Activated T-cell treated with anti-CD3 and anti-CD28 coated beads, Interleukin-2, amount 50 U/mL, for 72 hours (primary cell): ENCODE data around the gene NAV2. TPM values are rescaled to one million over a fixed set of nuclear protein-coding genes. Genes with fewer than 3 reads are reported as not detected.

Experiments
- ATAC-seq, 2 donors: fragments of 150-1000 bp; cut with Tn5 transposase; replicated peaks in 1 of 2; 2 replicates each; pipeline ENCODE4 v1.10.0; 2021; ENCODE audit warnings: moderate library complexity in 2 of 2, mild to moderate bottlenecking in 1 of 2
- DNase-seq, 2 donors: peaks; one replicate each; pipeline ENCODE4 v3.0.0; 2021 to 2022; ENCODE audit warnings: mixed read lengths in 1 of 2
- H3K27ac Mint-ChIP-seq: one replicate; pipeline ENCODE4 v1.8.0; 2022; ENCODE audit warnings: mild to moderate bottlenecking, moderate library complexity, mixed read lengths
- H3K27me3 Mint-ChIP-seq: one replicate; pipeline ENCODE4 v1.8.0; 2022; ENCODE audit warnings: low read depth, mixed read lengths
- H3K36me3 Mint-ChIP-seq, 2 donors: one replicate each; pipeline ENCODE4 v1.8.0; 2022; ENCODE audit warnings: mixed read lengths in 2 of 2, mild to moderate bottlenecking in 1 of 2; ENCODE audit not compliant: insufficient read depth in 2 of 2
- H3K4me1 Mint-ChIP-seq: one replicate; pipeline ENCODE4 v1.8.0; 2022; ENCODE audit warnings: low read depth, mixed read lengths
- H3K4me3 Mint-ChIP-seq, 2 donors: one replicate each; pipeline ENCODE4 v1.8.0; 2022; ENCODE audit warnings: mild to moderate bottlenecking in 2 of 2, mixed read lengths in 2 of 2, moderate library complexity in 2 of 2
- H3K9me3 Mint-ChIP-seq, 2 donors: one replicate each; pipeline ENCODE4 v1.8.0; 2022; ENCODE audit warnings: mixed read lengths in 2 of 2
- total RNA-seq, 2 donors: library from RNA; stranded (reverse); gene quantifications; one replicate each; pipeline ENCODE4 v1.2.3, GENCODE V29; 2022

The NAV2 gene
- total RNA-seq, 2 donors from 2014 or later, result 1.8 to 2.0 TPM

- H3K9me3 Mint-ChIP-seq, result no peaks in the 10 kb centered on the region
- H3K27ac Mint-ChIP-seq, result no peak overlapping the region
- DNase-seq (no peak), ATAC-seq (no peak)
- peaks cover 13% of the 10 kb centered on the region for H3K27me3 Mint-ChIP-seq
- no peaks in the 10 kb centered on the region for H3K36me3 Mint-ChIP-seq
- no peaks in the 10 kb centered on the region for H3K4me1 Mint-ChIP-seq
- H3K4me3 Mint-ChIP-seq, result no peak overlapping the region
These were observed 93.6 kb downstream of the NAV2 start for GRCh38 chr11:19806251-19806650.

- DNase-seq (no peak), ATAC-seq (no peak)
- Mint-ChIP-seq H3K9me3 (no peaks in the 10 kb centered on the region), H3K4me3 (no peak overlapping the region), H3K36me3 (no peaks in the 10 kb centered on the region), H3K27ac (no peak overlapping the region), H3K27me3 (peaks cover 13% of the 10 kb centered on the region), H3K4me1 (no peaks in the 10 kb centered on the region)
These were observed 95.7 kb downstream of the NAV2 start for GRCh38 chr11:19808076-19808911.

- no peaks in the 10 kb centered on the region for H3K27me3 Mint-ChIP-seq
- no peaks in the 10 kb centered on the region for H3K36me3 Mint-ChIP-seq
- H3K4me1 Mint-ChIP-seq, result no peaks in the 10 kb centered on the region
- no peak overlapping the region for H3K4me3 Mint-ChIP-seq
- ATAC-seq, result no peak
- DNase-seq, result no peak
- H3K27ac Mint-ChIP-seq, result no peak overlapping the region
- no peaks in the 10 kb centered on the region for H3K9me3 Mint-ChIP-seq
These were observed 98.2 kb downstream of the NAV2 start for GRCh38 chr11:19810852-19811251.

- Mint-ChIP-seq H3K36me3 (no peaks in the 10 kb centered on the region), H3K27ac (no peak overlapping the region), H3K4me3 (no peak overlapping the region), H3K9me3 (no peaks in the 10 kb centered on the region), H3K4me1 (no peaks in the 10 kb centered on the region), H3K27me3 (no peaks in the 10 kb centered on the region)
- ATAC-seq (no peak), DNase-seq (no peak)
These were observed 98.7 kb downstream of the NAV2 start for GRCh38 chr11:19811380-19811779.

GRCh38 chr11:19812096-19812495, 99.5 kb downstream of the NAV2 start:
- H3K36me3 Mint-ChIP-seq, result no peaks in the 10 kb centered on the region

GRCh38 chr11:19812710-19813109, 100.1 kb downstream of the NAV2 start:
- no peaks in the 10 kb centered on the region for H3K9me3 Mint-ChIP-seq

More at GRCh38 chr11:19812096-19812495, 99.5 kb downstream of the NAV2 start:
- ATAC-seq (no peak), DNase-seq (no peak)
- Mint-ChIP-seq H3K4me1 (no peaks in the 10 kb centered on the region), H3K27me3 (no peaks in the 10 kb centered on the region), H3K27ac (no peak overlapping the region), H3K4me3 (no peak overlapping the region), H3K9me3 (no peaks in the 10 kb centered on the region)

GRCh38 chr11:19813158-19813879, 100.7 kb downstream of the NAV2 start:
- no peaks in the 10 kb centered on the region for H3K36me3 Mint-ChIP-seq
- H3K27ac Mint-ChIP-seq, result no peak overlapping the region
- ATAC-seq (no peak), DNase-seq (no peak)
- no peaks in the 10 kb centered on the region for H3K9me3 Mint-ChIP-seq
- H3K4me3 Mint-ChIP-seq, result no peak overlapping the region
- no peaks in the 10 kb centered on the region for H3K4me1 Mint-ChIP-seq
- no peaks in the 10 kb centered on the region for H3K27me3 Mint-ChIP-seq

More at GRCh38 chr11:19812710-19813109, 100.1 kb downstream of the NAV2 start:
- Mint-ChIP-seq H3K27ac (no peak overlapping the region), H3K4me3 (no peak overlapping the region), H3K27me3 (no peaks in the 10 kb centered on the region), H3K36me3 (no peaks in the 10 kb centered on the region), H3K4me1 (no peaks in the 10 kb centered on the region)
- ATAC-seq (no peak), DNase-seq (no peak)

GRCh38 chr11:19814421-19814820, 101.8 kb downstream of the NAV2 start:
- no peak for DNase-seq
- no peak overlapping the region for H3K4me3 Mint-ChIP-seq
- no peaks in the 10 kb centered on the region for H3K36me3 Mint-ChIP-seq
- no peaks in the 10 kb centered on the region for H3K27me3 Mint-ChIP-seq
- no peak for ATAC-seq
- no peaks in the 10 kb centered on the region for H3K9me3 Mint-ChIP-seq
- H3K27ac Mint-ChIP-seq, result no peak overlapping the region
- no peaks in the 10 kb centered on the region for H3K4me1 Mint-ChIP-seq

GRCh38 chr11:19816040-19816439, 103.4 kb downstream of the NAV2 start:
- Mint-ChIP-seq H3K4me1 (no peaks in the 10 kb centered on the region), H3K36me3 (no peaks in the 10 kb centered on the region), H3K27ac (no peak overlapping the region), H3K9me3 (no peaks in the 10 kb centered on the region), H3K4me3 (no peak overlapping the region), H3K27me3 (no peaks in the 10 kb centered on the region)
- DNase-seq (no peak), ATAC-seq (no peak)

GRCh38 chr11:19816817-19817216, 104.2 kb downstream of the NAV2 start:
- Mint-ChIP-seq H3K27me3 (no peaks in the 10 kb centered on the region), H3K36me3 (no peaks in the 10 kb centered on the region), H3K9me3 (no peaks in the 10 kb centered on the region), H3K4me1 (no peaks in the 10 kb centered on the region), H3K27ac (no peak overlapping the region), H3K4me3 (no peak overlapping the region)
- no peak for DNase-seq
- ATAC-seq, result no peak

GRCh38 chr11:19817265-19817851, 104.7 kb downstream of the NAV2 start:
- H3K9me3 Mint-ChIP-seq, result no peaks in the 10 kb centered on the region
- no peak for ATAC-seq

GRCh38 chr11:19817870-19818269, 105.2 kb downstream of the NAV2 start:
- H3K36me3 Mint-ChIP-seq, result no peaks in the 10 kb centered on the region
- H3K9me3 Mint-ChIP-seq, result no peaks in the 10 kb centered on the region
- ATAC-seq, result no peak
- H3K27ac Mint-ChIP-seq, result no peak overlapping the region
- no peak for DNase-seq
- no peaks in the 10 kb centered on the region for H3K27me3 Mint-ChIP-seq
- H3K4me3 Mint-ChIP-seq, result no peak overlapping the region
- no peaks in the 10 kb centered on the region for H3K4me1 Mint-ChIP-seq

More at GRCh38 chr11:19817265-19817851, 104.7 kb downstream of the NAV2 start:
- no peaks in the 10 kb centered on the region for H3K27me3 Mint-ChIP-seq
- no peaks in the 10 kb centered on the region for H3K36me3 Mint-ChIP-seq
- DNase-seq, result no peak
- no peak overlapping the region for H3K4me3 Mint-ChIP-seq
- H3K4me1 Mint-ChIP-seq, result no peaks in the 10 kb centered on the region
- no peak overlapping the region for H3K27ac Mint-ChIP-seq

- Mint-ChIP-seq H3K4me1 (no peaks in the 10 kb centered on the region), H3K27me3 (no peaks in the 10 kb centered on the region), H3K36me3 (no peaks in the 10 kb centered on the region), H3K9me3 (no peaks in the 10 kb centered on the region), H3K27ac (no peak overlapping the region), H3K4me3 (no peak overlapping the region)
- DNase-seq, result no peak
- ATAC-seq, result no peak
These were observed 106.0 kb downstream of the NAV2 start for GRCh38 chr11:19818619-19819018.
